NCI-H2081 treated with DMSO at 0.1 percent for 48 hours (cell line): ENCODE data around the gene NME2.

Source experiments
- DNase-seq: peaks from one replicate; lab custom pipeline; 2025; lab: John Stamatoyannopoulos, UW

The NME2 gene

DNA sequence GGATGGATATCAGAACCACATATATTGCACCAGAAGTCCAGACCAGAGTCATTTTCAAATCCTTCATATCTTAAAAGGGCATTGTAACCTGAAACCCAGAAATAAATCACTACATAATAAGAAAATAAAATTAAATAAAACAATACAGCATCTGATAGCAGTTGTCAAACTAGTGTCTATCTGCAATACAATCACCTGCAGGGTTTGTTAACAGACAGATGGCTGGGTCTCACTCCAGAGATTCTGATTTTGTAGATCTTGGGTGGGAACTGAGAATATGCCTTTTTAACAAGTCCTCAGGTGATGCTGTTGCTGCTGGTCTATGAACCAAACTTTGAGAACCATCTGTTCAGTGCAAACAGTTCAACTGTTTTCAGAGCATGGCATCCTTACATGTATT is 37.6 kb downstream of the NME2 start:
- DNase-seq: no peak

DNA sequence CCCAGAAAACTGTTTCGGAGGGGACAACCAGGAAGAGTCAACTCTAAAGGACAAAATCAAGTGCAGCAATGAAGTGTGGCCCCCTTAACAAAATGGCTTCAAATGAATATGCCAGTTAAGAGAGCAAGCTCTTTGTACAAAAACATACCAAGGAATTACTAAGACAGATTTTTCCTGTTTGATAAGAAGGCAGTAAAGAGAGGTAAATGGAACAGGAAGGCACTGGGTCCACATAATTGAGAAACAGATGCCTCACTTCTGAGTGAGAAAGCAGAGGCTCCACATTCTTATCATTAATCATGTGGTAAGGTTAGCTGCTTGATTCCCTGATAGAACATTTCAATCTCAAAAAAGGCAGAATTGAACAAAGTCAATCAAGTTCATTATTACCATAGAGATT is 48.7 kb downstream of the NME2 start:
- no peak for DNase-seq

DNA sequence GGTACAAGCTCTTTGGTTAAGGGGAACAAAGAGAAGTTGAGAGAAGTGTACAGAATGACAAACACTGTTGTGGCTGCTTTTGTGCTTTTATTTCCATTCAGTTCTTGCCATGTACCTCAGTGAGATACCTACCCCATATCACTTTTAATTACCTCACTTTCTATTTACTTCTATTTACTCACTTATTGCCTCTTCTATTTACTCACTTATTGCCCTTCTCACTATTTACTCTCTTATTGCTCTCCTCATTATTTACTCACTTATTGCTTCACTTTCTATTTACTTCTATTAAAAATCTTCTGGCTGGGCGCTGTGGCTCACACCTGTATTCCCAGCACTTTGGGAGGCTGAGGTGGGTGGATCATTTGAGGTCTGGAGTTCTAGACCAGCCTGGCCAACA is 51.7 kb downstream of the NME2 start:
- no peak for DNase-seq

DNA sequence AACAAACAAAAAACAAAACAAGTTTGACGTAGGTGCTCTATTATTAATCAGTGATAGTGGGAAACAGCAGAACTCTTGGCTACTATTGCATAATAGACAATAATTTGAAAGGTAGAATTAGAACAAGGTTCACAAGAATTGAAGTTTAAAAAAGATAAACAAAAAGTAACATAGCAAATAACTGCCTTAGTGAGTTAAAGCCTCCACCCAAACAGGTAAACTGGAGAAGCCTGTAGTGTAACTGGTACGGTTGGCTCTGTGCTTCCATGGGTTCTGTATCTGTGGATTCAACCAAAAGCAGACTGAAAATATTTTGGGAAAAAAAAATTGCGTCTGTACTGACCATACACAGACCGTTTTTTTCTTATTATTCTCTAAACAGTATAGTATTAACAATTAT is 55.1 kb downstream of the NME2 start:
- no peak for DNase-seq
